Central memory CD8-positive, alpha-beta T cell (primary cell): ENCODE results near the gene LRP6.
A peak's percentile ranks its signal among the peaks of the same experiment; 100 is the strongest.

Experiments
- ATAC-seq: fragments of 150-1000 bp; cut with Tn5 transposase; replicated peaks from 2 replicates; pipeline ENCODE4 v1.10.0; 2022; ENCODE audit warnings: mild to moderate bottlenecking, moderate FRiP score, moderate number of reproducible peaks; ENCODE audit not compliant: poor library complexity, severe bottlenecking; ENCODE audit errors: extremely low read depth
- DNase-seq, 2 donors: peaks; one replicate each; pipeline ENCODE4 v3.0.0; 2021; ENCODE audit warnings: low spot score in 2 of 2
- H3K27ac Mint-ChIP-seq: one replicate; pipeline ENCODE4 v1.8.0; 2022; ENCODE audit warnings: low read depth, mild to moderate bottlenecking, moderate library complexity, mixed read lengths
- H3K27me3 Mint-ChIP-seq: one replicate; pipeline ENCODE4 v1.8.0; 2022; ENCODE audit warnings: mixed read lengths
- H3K36me3 Mint-ChIP-seq: one replicate; pipeline ENCODE4 v1.8.0; 2022; ENCODE audit warnings: mild to moderate bottlenecking, moderate library complexity, mixed read lengths; ENCODE audit not compliant: insufficient read depth
- H3K4me1 Mint-ChIP-seq: one replicate; pipeline ENCODE4 v1.8.0; 2022; ENCODE audit warnings: mixed read lengths
- H3K4me3 Mint-ChIP-seq: one replicate; pipeline ENCODE4 v1.8.0; 2022; ENCODE audit warnings: mild to moderate bottlenecking, moderate library complexity, mixed read lengths
- H3K9me3 Mint-ChIP-seq: one replicate; pipeline ENCODE4 v1.8.0; 2022; ENCODE audit warnings: mixed read lengths

The LRP6 gene

DNA sequence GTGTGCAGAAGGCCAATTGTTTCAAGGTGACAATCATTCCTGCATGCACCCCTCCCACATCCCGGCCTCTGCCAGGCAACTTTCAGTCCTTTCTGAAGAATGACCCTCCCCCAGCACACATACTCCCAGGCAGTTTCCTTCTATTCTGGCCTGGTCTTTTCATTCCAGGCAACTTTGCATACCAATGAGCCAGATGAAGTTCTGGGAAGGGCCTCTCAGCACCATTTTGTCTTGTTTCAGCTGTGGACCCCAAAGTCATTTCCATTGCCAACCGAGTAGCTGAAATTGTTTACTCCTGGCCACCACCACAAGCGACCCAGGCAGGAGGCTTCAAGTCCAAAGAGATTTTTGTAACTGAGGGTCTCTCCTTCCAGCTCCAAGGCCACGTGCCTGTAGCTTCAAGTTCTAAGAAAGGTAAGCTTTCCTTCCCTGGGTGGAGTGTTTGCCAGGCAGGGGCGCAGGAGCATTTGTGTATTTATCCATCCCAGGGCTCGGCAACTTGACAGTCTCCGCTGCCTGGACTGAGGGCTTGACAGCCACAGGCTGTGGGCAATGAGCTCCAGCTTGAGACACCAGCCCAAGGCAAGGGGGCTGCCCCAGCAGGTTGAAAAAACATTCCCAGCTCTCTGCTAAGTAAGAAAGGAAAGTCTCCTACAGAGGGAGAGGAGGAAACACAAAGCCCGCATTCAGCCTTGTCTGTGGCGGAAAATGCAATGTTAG lies 179.7 kb downstream of the LRP6 start:
- no peak overlapping the region for H3K27ac Mint-ChIP-seq
- H3K4me3 Mint-ChIP-seq, result no peak overlapping the region
- DNase-seq (no peak), ATAC-seq (no peak)
- peaks cover 57% of the 10 kb centered on the region for H3K27me3 Mint-ChIP-seq
- no peaks in the 10 kb centered on the region for H3K4me1 Mint-ChIP-seq
- no peaks in the 10 kb centered on the region for H3K36me3 Mint-ChIP-seq
- H3K9me3 Mint-ChIP-seq, result no peaks in the 10 kb centered on the region

GRCh38 chr12:12086362-12086761 lies 180.5 kb downstream of the LRP6 start:
- no peak for DNase-seq
- no peak for ATAC-seq
- Mint-ChIP-seq H3K27ac (no peak overlapping the region), H3K27me3 (peaks cover 50% of the 10 kb centered on the region), H3K4me1 (no peaks in the 10 kb centered on the region), H3K9me3 (no peaks in the 10 kb centered on the region), H3K36me3 (no peaks in the 10 kb centered on the region), H3K4me3 (no peak overlapping the region)

DNA sequence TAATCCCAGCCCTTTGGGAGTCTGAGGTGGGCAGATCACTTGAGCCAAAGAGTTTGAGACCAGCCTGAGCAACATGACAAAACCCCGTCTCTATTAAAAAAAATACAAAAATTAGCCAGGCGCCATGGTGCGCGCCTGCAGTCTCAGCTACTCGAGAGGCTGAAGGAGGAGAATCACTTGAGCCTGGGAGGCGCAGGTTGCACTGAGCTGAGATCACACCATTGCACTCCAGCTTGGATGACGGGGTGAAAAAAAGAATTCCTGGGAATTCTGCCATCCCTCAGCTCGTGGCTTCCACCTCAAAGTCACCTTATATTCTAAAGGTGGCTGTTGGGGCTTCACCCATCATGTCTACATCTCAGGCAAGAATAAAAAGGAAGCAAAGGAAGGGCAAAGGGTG lies 183.2 kb downstream of the LRP6 start:
- Mint-ChIP-seq H3K9me3 (no peaks in the 10 kb centered on the region), H3K27me3 (peaks cover 34% of the 10 kb centered on the region), H3K36me3 (no peaks in the 10 kb centered on the region), H3K4me3 (no peak overlapping the region), H3K27ac (no peak overlapping the region), H3K4me1 (no peaks in the 10 kb centered on the region)
- DNase-seq (no peak), ATAC-seq (no peak)

GRCh38 chr12:12081836-12082497 lies 184.9 kb downstream of the LRP6 start:
- DNase-seq (no peak), ATAC-seq (no peak)
- peaks cover 34% of the 10 kb centered on the region for H3K27me3 Mint-ChIP-seq

DNA sequence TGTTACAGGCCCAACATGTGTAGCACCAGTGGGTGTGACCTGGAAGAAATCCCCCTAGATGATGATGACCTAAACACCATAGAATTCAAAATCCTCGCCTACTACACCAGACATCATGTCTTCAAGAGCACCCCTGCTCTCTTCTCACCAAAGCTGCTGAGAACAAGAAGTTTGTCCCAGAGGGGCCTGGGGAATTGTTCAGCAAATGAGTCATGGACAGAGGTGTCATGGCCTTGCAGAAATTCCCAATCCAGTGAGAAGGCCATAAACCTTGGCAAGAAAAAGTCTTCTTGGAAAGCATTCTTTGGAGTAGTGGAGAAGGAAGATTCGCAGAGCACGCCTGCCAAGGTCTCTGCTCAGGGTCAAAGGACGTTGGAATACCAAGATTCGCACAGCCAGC lies 187.6 kb downstream of the LRP6 start:
- Mint-ChIP-seq H3K9me3 (no peaks in the 10 kb centered on the region), H3K36me3 (no peaks in the 10 kb centered on the region), H3K27me3 (peaks cover 37% of the 10 kb centered on the region), H3K4me1 (no peaks in the 10 kb centered on the region), H3K27ac (no peak overlapping the region), H3K4me3 (no peak overlapping the region)
- ATAC-seq, result no peak
- no peak for DNase-seq

More at GRCh38 chr12:12081836-12082497, 184.9 kb downstream of the LRP6 start:
- Mint-ChIP-seq H3K36me3 (no peaks in the 10 kb centered on the region), H3K4me1 (no peaks in the 10 kb centered on the region), H3K4me3 (no peak overlapping the region), H3K9me3 (no peaks in the 10 kb centered on the region), H3K27ac (no peak overlapping the region)

- Mint-ChIP-seq H3K27ac (no peak overlapping the region), H3K9me3 (no peaks in the 10 kb centered on the region), H3K27me3 (peaks cover 52% of the 10 kb centered on the region), H3K4me1 (peaks cover 26% of the 10 kb centered on the region), H3K36me3 (no peaks in the 10 kb centered on the region), H3K4me3 (peak overlapping the region; percentile 46)
- ATAC-seq (peak; percentile 32), DNase-seq (no peak)
These were observed 194.6 kb downstream of the LRP6 start for GRCh38 chr12:12072064-12072760.

DNA sequence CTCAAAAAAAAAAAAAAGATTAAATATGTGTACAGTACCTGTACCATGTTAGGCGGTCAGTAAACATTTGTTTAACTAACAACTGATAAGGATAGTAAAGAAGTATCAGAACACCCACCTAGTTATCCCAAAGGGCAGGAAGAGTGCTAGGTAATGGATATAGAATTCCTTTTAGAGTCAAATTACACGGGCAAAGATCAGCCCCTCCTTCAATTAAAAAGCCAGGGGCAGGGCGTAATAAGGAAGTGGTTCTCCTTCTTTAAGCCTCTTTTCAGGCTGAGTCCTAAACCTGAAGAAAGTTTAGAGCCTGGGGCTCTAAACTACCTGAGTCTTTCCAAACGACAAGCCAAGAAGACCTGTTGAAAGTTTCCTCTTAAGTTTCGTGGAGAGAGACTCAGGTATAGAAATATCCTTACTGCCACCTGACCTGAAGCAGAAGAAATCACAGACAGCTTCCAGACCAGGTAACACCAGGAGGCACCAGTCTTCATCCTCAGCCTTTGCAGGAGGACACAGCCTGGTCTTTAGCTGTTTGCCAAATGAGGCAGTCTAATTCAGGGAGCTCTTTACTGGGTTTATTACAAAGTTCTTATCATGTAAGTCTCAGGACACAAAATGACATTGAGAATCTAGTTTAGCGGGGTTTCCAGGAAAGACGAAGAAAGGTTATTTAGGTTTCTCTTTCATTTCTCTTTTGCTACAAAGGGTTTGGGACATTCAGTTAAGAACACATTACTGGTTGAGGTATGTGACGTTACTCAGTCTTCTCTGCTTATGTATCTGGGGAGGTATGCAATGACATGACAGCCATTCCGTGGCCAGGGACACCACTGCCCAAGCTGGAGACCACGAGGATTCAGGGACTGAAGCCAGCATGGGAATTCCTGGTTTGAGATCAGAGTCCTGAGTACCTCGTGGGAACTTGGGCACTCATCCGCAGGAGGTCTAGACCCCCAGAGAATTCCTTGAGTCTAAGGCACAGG lies 195.9 kb downstream of the LRP6 start, which contains the start of gene BCL2L14:
Gene BCL2L14, plus strand, starts transcription at position 266 of the 983 bp plus-strand sequence. CDS start 8,367 bp downstream, outside the sequence.
- peak within 1 kb of the TSS; percentile 46 for H3K4me3 Mint-ChIP-seq
- peaks cover 26% of the 10 kb centered on the region for H3K4me1 Mint-ChIP-seq
- no peak for DNase-seq
- peak; percentile 36 for ATAC-seq
- no peaks in the 10 kb centered on the region for H3K9me3 Mint-ChIP-seq
- peaks cover 48% of the 10 kb centered on the region for H3K27me3 Mint-ChIP-seq
- no peak within 1 kb of the TSS for H3K27ac Mint-ChIP-seq
- H3K36me3 Mint-ChIP-seq, result no peaks in the 10 kb centered on the region

DNA sequence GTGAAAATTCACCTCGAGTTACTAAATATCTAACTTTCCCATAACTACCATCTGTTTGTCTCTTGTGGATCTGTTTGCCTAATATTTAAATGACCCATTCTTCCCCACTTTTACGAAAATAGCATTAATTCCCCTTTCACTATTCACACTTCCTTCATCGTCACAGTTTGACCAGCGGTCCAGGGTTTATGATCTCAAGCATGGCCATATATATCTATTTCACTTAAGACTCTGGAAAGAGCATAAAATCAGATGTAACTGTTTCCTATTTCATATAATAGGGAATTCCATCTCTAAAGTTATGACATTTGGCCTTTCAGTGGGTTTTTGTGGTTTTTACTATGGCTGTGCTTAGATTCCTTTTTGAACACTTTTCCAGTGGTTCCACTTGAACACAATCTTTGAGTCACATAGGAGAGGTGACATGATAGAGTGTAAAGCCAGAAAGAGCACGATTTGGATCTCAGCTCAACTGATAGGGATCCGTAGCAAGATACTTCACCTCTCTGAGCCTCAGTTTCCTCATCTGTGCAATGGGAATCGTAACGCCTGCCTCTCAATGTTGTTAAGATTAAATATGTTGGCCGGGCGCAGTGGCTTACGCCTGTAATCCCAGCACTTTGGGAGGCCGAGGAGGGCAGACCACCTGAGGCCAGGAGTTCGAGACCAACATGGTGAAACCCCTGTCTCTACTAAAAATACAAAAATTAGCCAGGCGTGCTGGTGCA lies 196.9 kb downstream of the LRP6 start:
- no peak for ATAC-seq
- no peak for DNase-seq
- peaks cover 26% of the 10 kb centered on the region for H3K4me1 Mint-ChIP-seq
- H3K9me3 Mint-ChIP-seq, result no peaks in the 10 kb centered on the region
- no peak overlapping the region for H3K27ac Mint-ChIP-seq
- H3K36me3 Mint-ChIP-seq, result no peaks in the 10 kb centered on the region
- peaks cover 41% of the 10 kb centered on the region for H3K27me3 Mint-ChIP-seq
- H3K4me3 Mint-ChIP-seq, result peak overlapping the region; percentile 46

DNA sequence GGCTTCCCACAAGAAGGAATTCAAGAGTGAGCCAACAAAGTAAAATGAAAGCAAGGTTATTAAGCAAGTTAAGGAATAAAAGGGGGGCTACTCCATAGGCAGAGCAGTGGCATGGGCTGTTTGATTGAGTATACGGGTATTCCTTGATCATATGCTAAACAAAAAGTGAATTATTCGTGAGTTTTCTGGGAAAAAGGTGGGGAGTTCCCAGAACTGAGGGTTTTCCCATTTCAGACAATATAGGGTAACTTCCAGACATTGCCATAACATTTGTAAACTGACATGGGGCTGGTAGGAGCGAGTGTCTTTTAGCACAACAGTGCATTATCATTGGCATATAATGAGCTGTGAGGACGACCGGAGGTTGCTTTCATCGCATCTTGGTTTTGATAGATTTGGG lies 198.1 kb downstream of the LRP6 start:
- no peaks in the 10 kb centered on the region for H3K9me3 Mint-ChIP-seq
- peaks cover 26% of the 10 kb centered on the region for H3K4me1 Mint-ChIP-seq
- peaks cover 41% of the 10 kb centered on the region for H3K27me3 Mint-ChIP-seq
- no peaks in the 10 kb centered on the region for H3K36me3 Mint-ChIP-seq
- H3K27ac Mint-ChIP-seq, result no peak overlapping the region
- H3K4me3 Mint-ChIP-seq, result no peak overlapping the region
- ATAC-seq (no peak), DNase-seq (no peak)
